ENCODE data around the gene GCSAM. TPM values are rescaled to one million over a fixed set of nuclear protein-coding genes. Genes with fewer than 3 reads are reported as not detected.

GCSAM gene
- total and polyA plus RNA-seq, 4 donors = 0.08 to 0.75 (median 0.27) TPM; not detected in 1

DNA sequence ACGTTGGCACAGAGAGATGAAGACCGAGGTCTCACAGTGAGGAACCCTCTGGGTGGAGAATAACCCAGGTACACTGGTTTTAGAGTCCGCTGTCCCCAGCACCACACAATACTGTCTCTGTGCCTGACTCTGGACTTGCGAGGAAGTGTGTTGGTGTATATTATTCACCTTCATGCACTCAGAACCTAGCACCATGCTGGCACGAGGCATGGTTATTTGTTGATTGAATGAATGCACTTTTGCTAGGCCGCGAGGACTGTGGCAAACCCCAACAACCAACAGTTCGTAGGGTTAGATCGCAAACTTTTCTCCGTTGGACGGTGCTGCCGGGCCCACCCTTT, 47.3 kb downstream of the GCSAM start:
- TF ChIP-seq, protein P1, sequence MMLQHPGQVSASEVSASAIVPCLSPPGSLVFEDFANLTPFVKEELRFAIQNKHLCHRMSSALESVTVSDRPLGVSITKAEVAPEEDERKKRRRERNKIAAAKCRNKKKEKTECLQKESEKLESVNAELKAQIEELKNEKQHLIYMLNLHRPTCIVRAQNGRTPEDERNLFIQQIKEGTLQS (IDR thresholded peaks at IDR 0.05) = no peak
- TF ChIP-seq FOXA2 (IDR thresholded peaks at IDR 0.05) (no peak), YY1 (IDR thresholded peaks at IDR 0.05) (no peak), HNF4A (conservative IDR thresholded peaks at IDR 0.05) (no peak), SP1 (IDR thresholded peaks at IDR 0.05) (no peak), NR2F2 (IDR thresholded peaks at IDR 0.05) (no peak), EGR1 (IDR thresholded peaks at IDR 0.05; ENCODE audit: low read depth in 2 of 2) (no peak), RXRA (IDR thresholded peaks at IDR 0.05) (no peak), TAF1 (conservative IDR thresholded peaks at IDR 0.05) (no peak)
- TF ChIP-seq, protein P2, sequence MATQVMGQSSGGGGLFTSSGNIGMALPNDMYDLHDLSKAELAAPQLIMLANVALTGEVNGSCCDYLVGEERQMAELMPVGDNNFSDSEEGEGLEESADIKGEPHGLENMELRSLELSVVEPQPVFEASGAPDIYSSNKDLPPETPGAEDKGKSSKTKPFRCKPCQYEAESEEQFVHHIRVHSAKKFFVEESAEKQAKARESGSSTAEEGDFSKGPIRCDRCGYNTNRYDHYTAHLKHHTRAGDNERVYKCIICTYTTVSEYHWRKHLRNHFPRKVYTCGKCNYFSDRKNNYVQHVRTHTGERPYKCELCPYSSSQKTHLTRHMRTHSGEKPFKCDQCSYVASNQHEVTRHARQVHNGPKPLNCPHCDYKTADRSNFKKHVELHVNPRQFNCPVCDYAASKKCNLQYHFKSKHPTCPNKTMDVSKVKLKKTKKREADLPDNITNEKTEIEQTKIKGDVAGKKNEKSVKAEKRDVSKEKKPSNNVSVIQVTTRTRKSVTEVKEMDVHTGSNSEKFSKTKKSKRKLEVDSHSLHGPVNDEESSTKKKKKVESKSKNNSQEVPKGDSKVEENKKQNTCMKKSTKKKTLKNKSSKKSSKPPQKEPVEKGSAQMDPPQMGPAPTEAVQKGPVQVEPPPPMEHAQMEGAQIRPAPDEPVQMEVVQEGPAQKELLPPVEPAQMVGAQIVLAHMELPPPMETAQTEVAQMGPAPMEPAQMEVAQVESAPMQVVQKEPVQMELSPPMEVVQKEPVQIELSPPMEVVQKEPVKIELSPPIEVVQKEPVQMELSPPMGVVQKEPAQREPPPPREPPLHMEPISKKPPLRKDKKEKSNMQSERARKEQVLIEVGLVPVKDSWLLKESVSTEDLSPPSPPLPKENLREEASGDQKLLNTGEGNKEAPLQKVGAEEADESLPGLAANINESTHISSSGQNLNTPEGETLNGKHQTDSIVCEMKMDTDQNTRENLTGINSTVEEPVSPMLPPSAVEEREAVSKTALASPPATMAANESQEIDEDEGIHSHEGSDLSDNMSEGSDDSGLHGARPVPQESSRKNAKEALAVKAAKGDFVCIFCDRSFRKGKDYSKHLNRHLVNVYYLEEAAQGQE (IDR thresholded peaks at IDR 0.05) = no peak
- H3K27ac ChIP-seq (ENCODE audit: low read depth in 1 of 2, low read length in 2 of 2) = no peak overlapping the region
- peak overlapping the region in 2 of 3 donors; percentile 19 to 48 for H3K4me3 ChIP-seq (ENCODE audit: low read depth in 1 of 3, low read length in 3 of 3)
- no peak overlapping the region for H3K9ac ChIP-seq (ENCODE audit: low read depth in 1 of 2, low read length in 2 of 2)
- H3K27me3 ChIP-seq (ENCODE audit: control insufficient read depth in 4 of 4, insufficient read depth in 4 of 4, low read length in 3 of 4) = peaks cover 0 to 4% (median 0%) of the 10 kb centered on the region in 4 donors
- H3K9me3 ChIP-seq (ENCODE audit: control insufficient read depth in 4 of 4, low read length in 3 of 4) = no peaks in the 10 kb centered on the region
- WGBS = 44% methylated on average over 12 of the region's 12 CpGs
- DNase-seq (ENCODE audit: low spot score) = no peak
- H3K4me1 ChIP-seq (ENCODE audit: control insufficient read depth in 4 of 4, insufficient read depth in 4 of 4, low read length in 3 of 4) = peaks cover 0 to 13% (median 6%) of the 10 kb centered on the region in 4 donors
- H3K36me3 ChIP-seq (ENCODE audit: control insufficient read depth in 4 of 4, insufficient read depth in 3 of 4, low read depth in 1 of 4, low read length in 3 of 4) = no peaks in the 10 kb centered on the region

DNA sequence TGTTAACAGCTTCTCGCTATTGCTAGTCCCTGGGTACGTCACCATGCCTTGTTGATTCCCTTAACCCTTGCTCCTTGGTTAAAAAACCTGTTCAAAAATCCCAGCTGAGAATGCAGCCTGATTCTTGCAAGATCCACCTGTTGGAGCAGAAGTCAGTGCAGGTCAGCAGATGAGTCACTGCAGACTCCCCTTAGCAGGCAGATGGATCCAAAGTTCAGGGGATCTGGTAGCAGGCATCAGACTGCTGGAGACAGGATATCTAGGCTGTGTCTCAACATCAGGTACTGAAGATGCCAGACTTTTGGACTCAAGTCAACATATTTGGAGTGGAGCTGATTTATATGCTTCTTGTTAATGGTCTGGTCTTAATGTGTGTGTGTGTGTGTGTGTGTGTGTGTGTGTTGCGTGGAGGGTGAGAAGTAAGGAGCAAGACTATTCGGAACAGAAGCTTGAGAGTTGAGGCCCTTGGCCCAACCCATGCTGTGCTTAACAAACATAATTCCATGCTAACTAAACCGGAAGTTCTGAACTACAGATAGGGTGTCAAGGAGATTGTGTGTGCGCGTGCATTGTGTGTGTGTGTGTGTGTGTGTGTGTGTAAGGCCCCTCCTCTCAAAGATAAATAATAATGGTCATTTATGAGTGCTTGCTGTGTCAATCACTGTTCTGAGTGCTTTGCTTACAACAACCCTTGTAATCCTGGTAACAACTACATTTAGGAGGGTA, 47.9 kb downstream of the GCSAM start:
- no peaks in the 10 kb centered on the region for H3K36me3 ChIP-seq (ENCODE audit: control insufficient read depth in 4 of 4, insufficient read depth in 3 of 4, low read depth in 1 of 4, low read length in 3 of 4)
- 84% methylated on average over 7 of the region's 7 CpGs for WGBS
- H3K4me1 ChIP-seq (ENCODE audit: control insufficient read depth in 4 of 4, insufficient read depth in 4 of 4, low read length in 3 of 4) = peaks cover 0 to 13% (median 6%) of the 10 kb centered on the region in 4 donors
- no peak overlapping the region for H3K27ac ChIP-seq (ENCODE audit: low read depth in 1 of 2, low read length in 2 of 2)
- no peak overlapping the region for H3K9ac ChIP-seq (ENCODE audit: low read depth in 1 of 2, low read length in 2 of 2)
- H3K27me3 ChIP-seq (ENCODE audit: control insufficient read depth in 4 of 4, insufficient read depth in 4 of 4, low read length in 3 of 4) = peaks cover 0 to 4% (median 0%) of the 10 kb centered on the region in 4 donors
- TF ChIP-seq TAF1 (conservative IDR thresholded peaks at IDR 0.05) (no peak), NR2F2 (IDR thresholded peaks at IDR 0.05) (no peak), JUND (IDR thresholded peaks at IDR 0.05) (no peak), GABPA (IDR thresholded peaks at IDR 0.05 in 1 of 2, conservative IDR thresholded peaks at IDR 0.05 in 1 of 2) (no peak), FOXA1 (IDR thresholded peaks at IDR 0.05) (no peak), FOXA2 (IDR thresholded peaks at IDR 0.05) (no peak), RXRA (IDR thresholded peaks at IDR 0.05) (no peak), HNF4G (IDR thresholded peaks at IDR 0.05) (no peak), SP1 (IDR thresholded peaks at IDR 0.05) (no peak), EGR1 (IDR thresholded peaks at IDR 0.05; ENCODE audit: low read depth in 2 of 2) (no peak), HNF4A (conservative IDR thresholded peaks at IDR 0.05) (no peak), RAD21 (IDR thresholded peaks at IDR 0.05) (no peak)
- TF ChIP-seq, protein P2 (IDR thresholded peaks at IDR 0.05) = no peak
- TF ChIP-seq, protein P3, sequence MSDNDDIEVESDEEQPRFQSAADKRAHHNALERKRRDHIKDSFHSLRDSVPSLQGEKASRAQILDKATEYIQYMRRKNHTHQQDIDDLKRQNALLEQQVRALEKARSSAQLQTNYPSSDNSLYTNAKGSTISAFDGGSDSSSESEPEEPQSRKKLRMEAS (IDR thresholded peaks at IDR 0.05) = no peak
- TF ChIP-seq, protein P4, sequence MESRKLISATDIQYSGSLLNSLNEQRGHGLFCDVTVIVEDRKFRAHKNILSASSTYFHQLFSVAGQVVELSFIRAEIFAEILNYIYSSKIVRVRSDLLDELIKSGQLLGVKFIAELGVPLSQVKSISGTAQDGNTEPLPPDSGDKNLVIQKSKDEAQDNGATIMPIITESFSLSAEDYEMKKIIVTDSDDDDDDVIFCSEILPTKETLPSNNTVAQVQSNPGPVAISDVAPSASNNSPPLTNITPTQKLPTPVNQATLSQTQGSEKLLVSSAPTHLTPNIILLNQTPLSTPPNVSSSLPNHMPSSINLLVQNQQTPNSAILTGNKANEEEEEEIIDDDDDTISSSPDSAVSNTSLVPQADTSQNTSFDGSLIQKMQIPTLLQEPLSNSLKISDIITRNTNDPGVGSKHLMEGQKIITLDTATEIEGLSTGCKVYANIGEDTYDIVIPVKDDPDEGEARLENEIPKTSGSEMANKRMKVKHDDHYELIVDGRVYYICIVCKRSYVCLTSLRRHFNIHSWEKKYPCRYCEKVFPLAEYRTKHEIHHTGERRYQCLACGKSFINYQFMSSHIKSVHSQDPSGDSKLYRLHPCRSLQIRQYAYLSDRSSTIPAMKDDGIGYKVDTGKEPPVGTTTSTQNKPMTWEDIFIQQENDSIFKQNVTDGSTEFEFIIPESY (IDR thresholded peaks at IDR 0.05) = no peak
- TF ChIP-seq, protein P1 (IDR thresholded peaks at IDR 0.05) = no peak
- H3K4me3 ChIP-seq (ENCODE audit: low read depth in 1 of 3, low read length in 3 of 3) = no peak overlapping the region
- DNase-seq (ENCODE audit: low spot score) = no peak
- H3K9me3 ChIP-seq (ENCODE audit: control insufficient read depth in 4 of 4, low read length in 3 of 4) = no peaks in the 10 kb centered on the region

Measured in liver (tissue), 9 donors.